ENCODE results near the gene IPO4.

Gene IPO4

DNA sequence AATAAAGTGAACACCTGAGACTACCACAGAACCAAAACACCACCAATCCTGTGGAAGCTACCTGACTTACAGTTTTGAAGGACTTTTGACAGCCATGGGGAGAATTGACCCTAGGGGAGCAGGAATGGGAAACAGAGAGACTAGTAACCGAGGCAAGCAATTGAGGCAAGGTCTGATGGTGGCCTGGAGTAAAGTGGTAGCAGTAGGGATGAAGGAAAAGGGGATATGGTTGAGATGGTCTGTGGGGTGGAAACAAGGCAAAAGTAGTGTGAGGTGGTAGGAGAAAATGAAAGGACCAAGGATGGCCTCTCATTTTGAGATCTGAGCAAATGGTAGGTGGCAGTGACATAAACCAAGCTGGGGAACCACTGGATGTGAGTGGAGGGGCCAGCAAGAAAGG lies 31.8 kb downstream of the IPO4 start:
- peaks cover 8% of the 10 kb centered on the region for H3K4me1 ChIP-seq (ENCODE audit: control insufficient read depth, insufficient read depth, low read depth, low read length)
- H2AFZ ChIP-seq (ENCODE audit: low read depth, low read length), result no peak overlapping the region
- H3K4me3 ChIP-seq (ENCODE audit: insufficient read depth in 1 of 2, low read depth in 1 of 2, low read length in 2 of 2), result no peak overlapping the region
- peaks cover 48 to 71% of the 10 kb centered on the region in 2 experiments for H3K36me3 ChIP-seq (ENCODE audit: control insufficient read depth in 1 of 2, insufficient read depth in 2 of 2, low read depth in 1 of 2, low read length in 2 of 2)
- H2BK12ac ChIP-seq (ENCODE audit: low read length in 2 of 2), result no peak overlapping the region
- no peak overlapping the region for H2BK5ac ChIP-seq (ENCODE audit: low read depth, low read length, poor library complexity, severe bottlenecking)
- H2BK120ac ChIP-seq (ENCODE audit: low read depth, low read length), result no peak overlapping the region
- H2BK15ac ChIP-seq (ENCODE audit: low read depth, poor library complexity, severe bottlenecking), result no peak overlapping the region
- H4K8ac ChIP-seq (ENCODE audit: low read length), result no peak overlapping the region
- no peak overlapping the region for H4K91ac ChIP-seq (ENCODE audit: low read length)
- 98% methylated on average over 1 of the region's 1 CpG for WGBS
- no peaks in the 10 kb centered on the region for H3K9me3 ChIP-seq (ENCODE audit: control insufficient read depth, low read length)
- no peak overlapping the region for H3K14ac ChIP-seq (ENCODE audit: low read length in 2 of 2)
- DNase-seq, result no peak
- H3K18ac ChIP-seq (ENCODE audit: low read depth in 1 of 2, low read length in 2 of 2), result no peak overlapping the region
- H3K27me3 ChIP-seq (ENCODE audit: control insufficient read depth in 1 of 2, insufficient read depth in 1 of 2, low read length in 2 of 2), result no peaks in the 10 kb centered on the region
- no peak overlapping the region for H3K9ac ChIP-seq (ENCODE audit: low read length)
- no peak overlapping the region for H3K4ac ChIP-seq (ENCODE audit: low read depth in 1 of 2, low read length in 2 of 2)
- H2AK5ac ChIP-seq (ENCODE audit: low read length, severe bottlenecking), result no peak overlapping the region
- H3K79me1 ChIP-seq (replicated peaks; ENCODE audit: low read length, poor library complexity, severe bottlenecking), result peaks cover 10% of the 10 kb centered on the region
- H3K23ac ChIP-seq (ENCODE audit: low read length in 2 of 2), result no peak overlapping the region
- no peak overlapping the region for H3K4me2 ChIP-seq (ENCODE audit: low read length, poor library complexity, severe bottlenecking)
- no peak overlapping the region for H3K27ac ChIP-seq (ENCODE audit: low read length, poor library complexity, severe bottlenecking)

DNA sequence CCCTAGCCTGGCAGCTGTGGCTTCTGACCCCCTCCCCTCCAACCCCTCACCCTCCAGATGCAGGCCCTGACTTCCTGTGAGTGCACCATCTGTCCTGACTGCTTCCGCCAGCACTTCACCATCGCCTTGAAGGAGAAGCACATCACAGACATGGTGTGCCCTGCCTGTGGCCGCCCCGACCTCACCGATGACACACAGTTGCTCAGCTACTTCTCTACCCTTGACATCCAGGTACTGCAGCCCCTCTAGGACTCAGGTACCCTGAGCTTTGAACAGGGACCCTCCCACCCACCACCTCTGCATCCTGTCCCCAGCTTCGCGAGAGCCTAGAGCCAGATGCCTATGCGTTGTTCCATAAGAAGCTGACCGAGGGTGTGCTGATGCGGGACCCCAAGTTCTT lies 33.5 kb downstream of the IPO4 start:
- no peak overlapping the region for H3K18ac ChIP-seq (ENCODE audit: low read depth in 1 of 2, low read length in 2 of 2)
- H3K23ac ChIP-seq (ENCODE audit: low read length in 2 of 2), result no peak overlapping the region
- no peak overlapping the region for H2AFZ ChIP-seq (ENCODE audit: low read depth, low read length)
- H3K36me3 ChIP-seq (ENCODE audit: control insufficient read depth in 1 of 2, insufficient read depth in 2 of 2, low read depth in 1 of 2, low read length in 2 of 2), result peaks cover 59 to 80% of the 10 kb centered on the region in 2 experiments
- no peak overlapping the region for H4K91ac ChIP-seq (ENCODE audit: low read length)
- peaks cover 27% of the 10 kb centered on the region for H3K79me1 ChIP-seq (replicated peaks; ENCODE audit: low read length, poor library complexity, severe bottlenecking)
- no peak overlapping the region for H2BK5ac ChIP-seq (ENCODE audit: low read depth, low read length, poor library complexity, severe bottlenecking)
- no peak overlapping the region for H3K4me3 ChIP-seq (ENCODE audit: insufficient read depth in 1 of 2, low read depth in 1 of 2, low read length in 2 of 2)
- no peak overlapping the region for H2BK120ac ChIP-seq (ENCODE audit: low read depth, low read length)
- H3K27ac ChIP-seq (ENCODE audit: low read length, poor library complexity, severe bottlenecking), result no peak overlapping the region
- no peaks in the 10 kb centered on the region for H3K27me3 ChIP-seq (ENCODE audit: control insufficient read depth in 1 of 2, insufficient read depth in 1 of 2, low read length in 2 of 2)
- DNase-seq, result no peak
- no peak overlapping the region for H3K4me2 ChIP-seq (ENCODE audit: low read length, poor library complexity, severe bottlenecking)
- H2AK5ac ChIP-seq (ENCODE audit: low read length, severe bottlenecking), result no peak overlapping the region
- H3K4me1 ChIP-seq (ENCODE audit: control insufficient read depth, insufficient read depth, low read depth, low read length), result peaks cover 2% of the 10 kb centered on the region
- WGBS, result 98% methylated on average over 10 of the region's 10 CpGs
- no peak overlapping the region for H4K8ac ChIP-seq (ENCODE audit: low read length)
- no peak overlapping the region for H3K9ac ChIP-seq (ENCODE audit: low read length)
- no peak overlapping the region for H3K4ac ChIP-seq (ENCODE audit: low read depth in 1 of 2, low read length in 2 of 2)
- H3K14ac ChIP-seq (ENCODE audit: low read length in 2 of 2), result no peak overlapping the region
- no peak overlapping the region for H2BK15ac ChIP-seq (ENCODE audit: low read depth, poor library complexity, severe bottlenecking)
- H3K9me3 ChIP-seq (ENCODE audit: control insufficient read depth, low read length), result no peaks in the 10 kb centered on the region
- H2BK12ac ChIP-seq (ENCODE audit: low read length in 2 of 2), result no peak overlapping the region

DNA sequence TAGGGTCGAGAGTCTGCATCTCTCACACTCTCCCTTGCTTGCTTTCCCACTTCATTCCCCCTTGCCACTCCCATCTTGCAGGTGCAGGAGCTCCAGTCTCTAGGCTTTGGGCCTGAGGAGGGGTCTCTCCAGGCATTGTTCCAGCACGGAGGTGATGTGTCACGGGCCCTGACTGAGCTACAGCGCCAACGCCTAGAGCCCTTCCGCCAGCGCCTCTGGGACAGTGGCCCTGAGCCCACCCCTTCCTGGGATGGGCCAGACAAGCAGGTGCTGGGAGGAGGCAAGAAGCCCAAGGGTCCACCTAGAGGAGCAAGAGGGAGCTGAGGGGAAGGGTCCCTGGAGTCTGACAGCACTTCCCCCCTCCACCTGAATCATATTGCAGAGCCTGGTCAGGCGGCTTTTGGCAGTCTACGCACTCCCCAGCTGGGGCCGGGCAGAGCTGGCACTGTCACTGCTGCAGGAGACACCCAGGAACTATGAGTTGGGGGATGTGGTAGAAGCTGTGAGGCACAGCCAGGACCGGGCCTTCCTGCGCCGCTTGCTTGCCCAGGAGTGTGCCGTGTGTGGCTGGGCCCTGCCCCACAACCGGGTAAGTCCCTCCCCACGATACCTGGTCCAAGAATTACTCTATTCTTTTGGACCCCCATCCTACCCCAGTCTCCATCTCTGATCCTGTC lies 37.1 kb downstream of the IPO4 start:
- H3K9ac ChIP-seq (ENCODE audit: low read length), result no peak overlapping the region

DNA sequence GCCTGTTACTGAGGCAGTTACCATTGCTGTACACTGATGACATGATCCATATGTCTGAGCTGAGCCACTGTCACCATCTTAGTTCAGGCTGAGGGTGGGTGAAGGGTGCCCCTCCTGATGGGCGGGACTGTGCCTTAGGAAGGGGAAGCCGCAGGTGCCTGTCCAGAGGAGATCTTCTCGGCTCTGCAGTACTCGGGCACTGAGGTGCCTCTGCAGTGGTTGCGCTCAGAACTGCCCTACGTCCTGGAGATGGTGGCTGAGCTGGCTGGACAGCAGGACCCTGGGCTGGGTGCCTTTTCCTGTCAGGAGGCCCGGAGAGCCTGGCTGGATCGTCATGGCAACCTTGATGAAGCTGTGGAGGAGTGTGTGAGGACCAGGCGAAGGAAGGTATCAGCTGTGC lies 37.6 kb downstream of the IPO4 start:
- Histone ChIP-seq H3K79me1 (replicated peaks; ENCODE audit: low read length, poor library complexity, severe bottlenecking) (peaks cover 33% of the 10 kb centered on the region), H3K4me3 (ENCODE audit: insufficient read depth in 1 of 2, low read depth in 1 of 2, low read length in 2 of 2) (no peak overlapping the region), H3K36me3 (ENCODE audit: control insufficient read depth in 1 of 2, insufficient read depth in 2 of 2, low read depth in 1 of 2, low read length in 2 of 2) (peaks cover 39 to 59% of the 10 kb centered on the region in 2 experiments), H2BK12ac (ENCODE audit: low read length in 2 of 2) (no peak overlapping the region), H3K23ac (ENCODE audit: low read length in 2 of 2) (no peak overlapping the region), H2AFZ (ENCODE audit: low read depth, low read length) (no peak overlapping the region), H3K18ac (ENCODE audit: low read depth in 1 of 2, low read length in 2 of 2) (no peak overlapping the region), H2BK120ac (ENCODE audit: low read depth, low read length) (no peak overlapping the region), H3K14ac (ENCODE audit: low read length in 2 of 2) (no peak overlapping the region), H3K27me3 (ENCODE audit: control insufficient read depth in 1 of 2, insufficient read depth in 1 of 2, low read length in 2 of 2) (no peaks in the 10 kb centered on the region), H3K4me2 (ENCODE audit: low read length, poor library complexity, severe bottlenecking) (no peak overlapping the region), H4K8ac (ENCODE audit: low read length) (no peak overlapping the region), H3K27ac (ENCODE audit: low read length, poor library complexity, severe bottlenecking) (no peak overlapping the region), H3K4me1 (ENCODE audit: control insufficient read depth, insufficient read depth, low read depth, low read length) (peaks cover 11% of the 10 kb centered on the region), H4K91ac (ENCODE audit: low read length) (no peak overlapping the region), H2AK5ac (ENCODE audit: low read length, severe bottlenecking) (no peak overlapping the region), H3K9me3 (ENCODE audit: control insufficient read depth, low read length) (no peaks in the 10 kb centered on the region), H2BK5ac (ENCODE audit: low read depth, low read length, poor library complexity, severe bottlenecking) (no peak overlapping the region), H2BK15ac (ENCODE audit: low read depth, poor library complexity, severe bottlenecking) (no peak overlapping the region), H3K4ac (ENCODE audit: low read depth in 1 of 2, low read length in 2 of 2) (no peak overlapping the region), H3K9ac (ENCODE audit: low read length) (no peak overlapping the region)
- 94% methylated on average over 6 of the region's 9 CpGs for WGBS
- DNase-seq, result no peak

More for the DNA sequence above, 37.1 kb downstream of the IPO4 start:
- H3K9me3 ChIP-seq (ENCODE audit: control insufficient read depth, low read length), result no peaks in the 10 kb centered on the region
- no peak overlapping the region for H2AK5ac ChIP-seq (ENCODE audit: low read length, severe bottlenecking)
- no peak overlapping the region for H2BK120ac ChIP-seq (ENCODE audit: low read depth, low read length)
- no peak overlapping the region for H4K91ac ChIP-seq (ENCODE audit: low read length)
- H2BK15ac ChIP-seq (ENCODE audit: low read depth, poor library complexity, severe bottlenecking), result no peak overlapping the region
- no peak overlapping the region for H3K4me3 ChIP-seq (ENCODE audit: insufficient read depth in 1 of 2, low read depth in 1 of 2, low read length in 2 of 2)
- H3K4me2 ChIP-seq (ENCODE audit: low read length, poor library complexity, severe bottlenecking), result no peak overlapping the region
- peaks cover 44 to 64% of the 10 kb centered on the region in 2 experiments for H3K36me3 ChIP-seq (ENCODE audit: control insufficient read depth in 1 of 2, insufficient read depth in 2 of 2, low read depth in 1 of 2, low read length in 2 of 2)
- H3K27ac ChIP-seq (ENCODE audit: low read length, poor library complexity, severe bottlenecking), result no peak overlapping the region
- no peak overlapping the region for H3K23ac ChIP-seq (ENCODE audit: low read length in 2 of 2)
- no peak overlapping the region for H3K4ac ChIP-seq (ENCODE audit: low read depth in 1 of 2, low read length in 2 of 2)
- DNase-seq, result no peak
- 98% methylated on average over 16 of the region's 16 CpGs for WGBS
- no peak overlapping the region for H2BK12ac ChIP-seq (ENCODE audit: low read length in 2 of 2)
- peaks cover 34% of the 10 kb centered on the region for H3K79me1 ChIP-seq (replicated peaks; ENCODE audit: low read length, poor library complexity, severe bottlenecking)
- H3K18ac ChIP-seq (ENCODE audit: low read depth in 1 of 2, low read length in 2 of 2), result no peak overlapping the region
- H3K27me3 ChIP-seq (ENCODE audit: control insufficient read depth in 1 of 2, insufficient read depth in 1 of 2, low read length in 2 of 2), result no peaks in the 10 kb centered on the region
- H2BK5ac ChIP-seq (ENCODE audit: low read depth, low read length, poor library complexity, severe bottlenecking), result no peak overlapping the region
- H3K4me1 ChIP-seq (ENCODE audit: control insufficient read depth, insufficient read depth, low read depth, low read length), result peaks cover 11% of the 10 kb centered on the region
- no peak overlapping the region for H3K14ac ChIP-seq (ENCODE audit: low read length in 2 of 2)
- H2AFZ ChIP-seq (ENCODE audit: low read depth, low read length), result no peak overlapping the region
- H4K8ac ChIP-seq (ENCODE audit: low read length), result no peak overlapping the region
